GM23338 (cell line): ENCODE data around the gene SERPINA1. TPM values are rescaled to one million over a fixed set of nuclear protein-coding genes. Genes with fewer than 3 reads are reported as not detected.

ENCODE experiments used
- ATAC-seq: fragments of 200-7000 bp; cut with Tn5 transposase; 3 replicates; pipeline ENCODE4 v1.9.1; 2020
- DNase-seq: peaks from one replicate; pipeline ENCODE4 v3.0.0-alpha.2; 2015; ENCODE audit warnings: low spot score
- H2AFZ ChIP-seq: fragments of 200-600 bp; sonication (generic); 2 replicates; pipeline ENCODE4 v1.8.0; 2016; ENCODE audit warnings: antibody characterized with exemption, mild to moderate bottlenecking, moderate library complexity
- H3F3A ChIP-seq: fragments of 200-600 bp; sonication (generic); replicated peaks from 2 replicates; pipeline ENCODE4 v1.8.0; 2017; ENCODE audit warnings: antibody characterized with exemption, mixed run types, low read depth
- H3K27ac ChIP-seq: fragments of 200-600 bp; sonication (generic); 2 replicates; pipeline ENCODE4 v1.6.1; 2016; ENCODE audit warnings: low read depth
- H3K27me3 ChIP-seq: fragments of 200-600 bp; sonication (generic); 2 replicates; pipeline ENCODE4 v1.8.0; 2016; ENCODE audit warnings: mild to moderate bottlenecking, mixed run types, moderate library complexity; ENCODE audit not compliant: insufficient read depth
- H3K36me3 ChIP-seq: fragments of 200-600 bp; sonication (generic); 2 replicates; pipeline ENCODE4 v1.8.0; 2016; ENCODE audit warnings: mild to moderate bottlenecking; ENCODE audit not compliant: insufficient read depth
- H3K4me1 ChIP-seq: fragments of 200-600 bp; sonication (generic); 2 replicates; pipeline ENCODE4 v1.8.0; 2016; ENCODE audit warnings: mild to moderate bottlenecking, moderate library complexity; ENCODE audit not compliant: insufficient read depth
- H3K4me2 ChIP-seq: fragments of 200-600 bp; sonication (generic); 2 replicates; pipeline ENCODE4 v1.7.1; 2017; ENCODE audit warnings: mixed run types
- H3K4me3 ChIP-seq: fragments of 200-600 bp; sonication (generic); 2 replicates; pipeline ENCODE4 v1.6.1; 2016; ENCODE audit warnings: mixed run types
- H3K79me2 ChIP-seq: fragments of 200-600 bp; sonication (generic); replicated peaks from 2 replicates; pipeline ENCODE4 v1.8.0; 2017; ENCODE audit warnings: mild to moderate bottlenecking; ENCODE audit not compliant: insufficient read depth
- H3K9me2 ChIP-seq: fragments of 200-600 bp; sonication (generic); 2 replicates; pipeline ENCODE4 v1.8.0; 2017; ENCODE audit not compliant: insufficient read depth
- H4K20me1 ChIP-seq: fragments of 200-600 bp; sonication (generic); replicated peaks from 2 replicates; pipeline ENCODE4 v1.8.0; 2017; ENCODE audit warnings: mild to moderate bottlenecking; ENCODE audit not compliant: insufficient read depth
- H3K27ac Mint-ChIP-seq: 2 replicates; pipeline ENCODE4 v1.8.0; 2020; ENCODE audit warnings: inconsistent platforms, mild to moderate bottlenecking, moderate library complexity, mixed read lengths
- H3K27me3 Mint-ChIP-seq: 3 replicates; pipeline ENCODE4 v1.8.0; 2022; ENCODE audit warnings: low read depth, mild to moderate bottlenecking, moderate library complexity, mixed read lengths, inconsistent platforms; ENCODE audit not compliant: insufficient read depth, poor library complexity
- H3K36me3 Mint-ChIP-seq: 3 replicates; pipeline ENCODE4 v1.8.0; 2021; ENCODE audit warnings: low read depth, mild to moderate bottlenecking, inconsistent platforms, moderate library complexity, mixed read lengths
- H3K4me1 Mint-ChIP-seq: 3 replicates; pipeline ENCODE4 v1.8.0; 2020; ENCODE audit warnings: mild to moderate bottlenecking, inconsistent platforms, mixed read lengths
- H3K4me3 Mint-ChIP-seq: 3 replicates; pipeline ENCODE4 v1.8.0; 2021; ENCODE audit warnings: moderate library complexity, mild to moderate bottlenecking, inconsistent platforms, mixed read lengths
- H3K9me3 Mint-ChIP-seq: 3 replicates; pipeline ENCODE4 v1.8.0; 2020; ENCODE audit warnings: moderate library complexity, mild to moderate bottlenecking, inconsistent platforms, mixed read lengths
- CREB1 ChIP-seq: fragments of 250-450 bp; sonication (Bioruptor Pico); IDR thresholded peaks from 2 replicates; pipeline ENCODE4 v1.5.0; 2020; ENCODE audit warnings: low read depth, mild to moderate bottlenecking, moderate library complexity
- CTCF ChIP-seq, 2 experiments: fragments of 200-600 bp in 1 of 2; sonication (generic) in 1 of 2; conservative IDR thresholded peaks; 2 replicates each; pipeline versions ENCODE4 v1.5.1 to v1.6.1; 2016 to 2017; ENCODE audit warnings: antibody characterized with exemption in 2 of 2, low read depth in 2 of 2, mild to moderate bottlenecking in 2 of 2, moderate library complexity in 1 of 2
- EZH2 ChIP-seq: fragments of 200-600 bp; sonication (generic); IDR thresholded peaks from one replicate; pipeline ENCODE4 v1.8.0; 2017; ENCODE audit warnings: antibody characterized with exemption, mild to moderate bottlenecking, low read depth; ENCODE audit not compliant: unreplicated experiment
- JUNB ChIP-seq: IDR thresholded peaks from one replicate; pipeline ENCODE4 v1.6.1; 2016; ENCODE audit warnings: antibody characterized with exemption; ENCODE audit not compliant: unreplicated experiment
- NANOG ChIP-seq: IDR thresholded peaks from 2 replicates; pipeline ENCODE4 v1.6.1; 2016; ENCODE audit warnings: antibody characterized with exemption, borderline replicate concordance
- POLR2AphosphoS5 ChIP-seq: IDR thresholded peaks from 2 replicates; pipeline ENCODE4 v1.6.1; 2016; ENCODE audit warnings: antibody characterized with exemption, low read depth
- STAT1 ChIP-seq: IDR thresholded peaks from one replicate; pipeline ENCODE4 v1.6.1; 2016; ENCODE audit warnings: antibody characterized with exemption; ENCODE audit not compliant: unreplicated experiment
- ZNF331 ChIP-seq: fragments of 250-450 bp; sonication (Bioruptor Pico); IDR thresholded peaks from 2 replicates; pipeline ENCODE4 v1.5.0; 2020; ENCODE audit warnings: low read depth, mild to moderate bottlenecking, moderate library complexity
- polyA plus RNA-seq: library from polyadenylated mRNA; unstranded; fragments of >200 nt; fragmentation: Nextera tagmentation; extraction: Ambion mirVana; gene quantifications from 2 replicates; pipeline ENCODE4 v1.2.1, GENCODE V29; 2016
- total RNA-seq: library from RNA; depleted of rRNA; stranded (reverse); fragments of >200 nt; shearing (Covaris generic); gene quantifications from 2 replicates; pipeline ENCODE4 v1.2.3, GENCODE V29; 2014
- TF ChIP-seq, protein P1 (sequence below): fragments of 250-450 bp; sonication (Bioruptor Pico); IDR thresholded peaks from 2 replicates; pipeline ENCODE4 v1.5.0; 2020; ENCODE audit warnings: mild to moderate bottlenecking, moderate library complexity
- TF ChIP-seq, protein P2 (sequence below): IDR thresholded peaks from one replicate; pipeline ENCODE4 v1.6.1; 2018; ENCODE audit warnings: antibody characterized with exemption; ENCODE audit not compliant: unreplicated experiment

Gene SERPINA1
- total and polyA plus RNA-seq, 2 experiments from 2014 or later: not detected

- H3K36me3 Mint-ChIP-seq: no peaks in the 10 kb centered on the region
- no peak overlapping the region for H3K27ac ChIP-seq
- H4K20me1 ChIP-seq: no peaks in the 10 kb centered on the region
- 0 out of 2 replicates have a peak, but pooled peaks cover 3% of the 10 kb centered on the region for H3F3A ChIP-seq
- no peaks in the 10 kb centered on the region for H3K36me3 ChIP-seq
- H3K4me1 Mint-ChIP-seq: peaks cover 46% of the 10 kb centered on the region
- peaks cover 12% of the 10 kb centered on the region for H3K27me3 Mint-ChIP-seq
- no peaks in the 10 kb centered on the region; the same call in 2 of the 3 replicates for H3K9me3 Mint-ChIP-seq
- H3K27me3 ChIP-seq: no peaks in the 10 kb centered on the region
- DNase-seq (no peak), ATAC-seq (no peak)
- H2AFZ ChIP-seq: no peak overlapping the region
- H3K79me2 ChIP-seq: no peaks in the 10 kb centered on the region
- no peak overlapping the region for H3K4me2 ChIP-seq
- no peak overlapping the region for H3K27ac Mint-ChIP-seq
- H3K4me3 ChIP-seq: no peak overlapping the region
- peaks cover 8% of the 10 kb centered on the region for H3K4me1 ChIP-seq
- H3K4me3 Mint-ChIP-seq: no peak overlapping the region
- no peak for TF ChIP-seq POLR2AphosphoS5
- H3K9me2 ChIP-seq: no peaks in the 10 kb centered on the region
Measured at GRCh38 chr14:94393474-94393873, 5.1 kb upstream of the SERPINA1 start.

GRCh38 chr14:94392510-94392935 lies 4.1 kb upstream of the SERPINA1 start:
- ATAC-seq (no peak), DNase-seq (no peak)
- no peaks in the 10 kb centered on the region for H4K20me1 ChIP-seq
- H3K4me1 ChIP-seq: peaks cover 4% of the 10 kb centered on the region
- H3F3A ChIP-seq: 0 out of 2 replicates have a peak, but pooled peaks cover under 1% of the 10 kb centered on the region
- H3K9me2 ChIP-seq: no peaks in the 10 kb centered on the region
- no peaks in the 10 kb centered on the region for H3K27me3 ChIP-seq
- no peak overlapping the region for H2AFZ ChIP-seq
- H3K79me2 ChIP-seq: no peaks in the 10 kb centered on the region
- H3K4me3 Mint-ChIP-seq: no peak overlapping the region
- H3K4me2 ChIP-seq: no peak overlapping the region
- no peak overlapping the region for H3K27ac Mint-ChIP-seq
- H3K36me3 Mint-ChIP-seq: no peaks in the 10 kb centered on the region
- no peak overlapping the region for H3K4me3 ChIP-seq
- H3K27me3 Mint-ChIP-seq: peaks cover 17% of the 10 kb centered on the region
- H3K36me3 ChIP-seq: no peaks in the 10 kb centered on the region
- H3K4me1 Mint-ChIP-seq: peaks cover 42% of the 10 kb centered on the region
- H3K9me3 Mint-ChIP-seq: no peaks in the 10 kb centered on the region; the same call in 2 of the 3 replicates
- no peak overlapping the region for H3K27ac ChIP-seq
- TF ChIP-seq CREB1 (no peak), ZNF331 (CRISPR knock-in tag) (no peak), NANOG (no peak), STAT1 (no peak), CTCF (conservative IDR thresholded peaks at IDR 0.05; ENCODE audit: low read depth in 2 of 2) (no peak), EZH2 (no peak), JUNB (no peak)
- TF ChIP-seq, protein P1, sequence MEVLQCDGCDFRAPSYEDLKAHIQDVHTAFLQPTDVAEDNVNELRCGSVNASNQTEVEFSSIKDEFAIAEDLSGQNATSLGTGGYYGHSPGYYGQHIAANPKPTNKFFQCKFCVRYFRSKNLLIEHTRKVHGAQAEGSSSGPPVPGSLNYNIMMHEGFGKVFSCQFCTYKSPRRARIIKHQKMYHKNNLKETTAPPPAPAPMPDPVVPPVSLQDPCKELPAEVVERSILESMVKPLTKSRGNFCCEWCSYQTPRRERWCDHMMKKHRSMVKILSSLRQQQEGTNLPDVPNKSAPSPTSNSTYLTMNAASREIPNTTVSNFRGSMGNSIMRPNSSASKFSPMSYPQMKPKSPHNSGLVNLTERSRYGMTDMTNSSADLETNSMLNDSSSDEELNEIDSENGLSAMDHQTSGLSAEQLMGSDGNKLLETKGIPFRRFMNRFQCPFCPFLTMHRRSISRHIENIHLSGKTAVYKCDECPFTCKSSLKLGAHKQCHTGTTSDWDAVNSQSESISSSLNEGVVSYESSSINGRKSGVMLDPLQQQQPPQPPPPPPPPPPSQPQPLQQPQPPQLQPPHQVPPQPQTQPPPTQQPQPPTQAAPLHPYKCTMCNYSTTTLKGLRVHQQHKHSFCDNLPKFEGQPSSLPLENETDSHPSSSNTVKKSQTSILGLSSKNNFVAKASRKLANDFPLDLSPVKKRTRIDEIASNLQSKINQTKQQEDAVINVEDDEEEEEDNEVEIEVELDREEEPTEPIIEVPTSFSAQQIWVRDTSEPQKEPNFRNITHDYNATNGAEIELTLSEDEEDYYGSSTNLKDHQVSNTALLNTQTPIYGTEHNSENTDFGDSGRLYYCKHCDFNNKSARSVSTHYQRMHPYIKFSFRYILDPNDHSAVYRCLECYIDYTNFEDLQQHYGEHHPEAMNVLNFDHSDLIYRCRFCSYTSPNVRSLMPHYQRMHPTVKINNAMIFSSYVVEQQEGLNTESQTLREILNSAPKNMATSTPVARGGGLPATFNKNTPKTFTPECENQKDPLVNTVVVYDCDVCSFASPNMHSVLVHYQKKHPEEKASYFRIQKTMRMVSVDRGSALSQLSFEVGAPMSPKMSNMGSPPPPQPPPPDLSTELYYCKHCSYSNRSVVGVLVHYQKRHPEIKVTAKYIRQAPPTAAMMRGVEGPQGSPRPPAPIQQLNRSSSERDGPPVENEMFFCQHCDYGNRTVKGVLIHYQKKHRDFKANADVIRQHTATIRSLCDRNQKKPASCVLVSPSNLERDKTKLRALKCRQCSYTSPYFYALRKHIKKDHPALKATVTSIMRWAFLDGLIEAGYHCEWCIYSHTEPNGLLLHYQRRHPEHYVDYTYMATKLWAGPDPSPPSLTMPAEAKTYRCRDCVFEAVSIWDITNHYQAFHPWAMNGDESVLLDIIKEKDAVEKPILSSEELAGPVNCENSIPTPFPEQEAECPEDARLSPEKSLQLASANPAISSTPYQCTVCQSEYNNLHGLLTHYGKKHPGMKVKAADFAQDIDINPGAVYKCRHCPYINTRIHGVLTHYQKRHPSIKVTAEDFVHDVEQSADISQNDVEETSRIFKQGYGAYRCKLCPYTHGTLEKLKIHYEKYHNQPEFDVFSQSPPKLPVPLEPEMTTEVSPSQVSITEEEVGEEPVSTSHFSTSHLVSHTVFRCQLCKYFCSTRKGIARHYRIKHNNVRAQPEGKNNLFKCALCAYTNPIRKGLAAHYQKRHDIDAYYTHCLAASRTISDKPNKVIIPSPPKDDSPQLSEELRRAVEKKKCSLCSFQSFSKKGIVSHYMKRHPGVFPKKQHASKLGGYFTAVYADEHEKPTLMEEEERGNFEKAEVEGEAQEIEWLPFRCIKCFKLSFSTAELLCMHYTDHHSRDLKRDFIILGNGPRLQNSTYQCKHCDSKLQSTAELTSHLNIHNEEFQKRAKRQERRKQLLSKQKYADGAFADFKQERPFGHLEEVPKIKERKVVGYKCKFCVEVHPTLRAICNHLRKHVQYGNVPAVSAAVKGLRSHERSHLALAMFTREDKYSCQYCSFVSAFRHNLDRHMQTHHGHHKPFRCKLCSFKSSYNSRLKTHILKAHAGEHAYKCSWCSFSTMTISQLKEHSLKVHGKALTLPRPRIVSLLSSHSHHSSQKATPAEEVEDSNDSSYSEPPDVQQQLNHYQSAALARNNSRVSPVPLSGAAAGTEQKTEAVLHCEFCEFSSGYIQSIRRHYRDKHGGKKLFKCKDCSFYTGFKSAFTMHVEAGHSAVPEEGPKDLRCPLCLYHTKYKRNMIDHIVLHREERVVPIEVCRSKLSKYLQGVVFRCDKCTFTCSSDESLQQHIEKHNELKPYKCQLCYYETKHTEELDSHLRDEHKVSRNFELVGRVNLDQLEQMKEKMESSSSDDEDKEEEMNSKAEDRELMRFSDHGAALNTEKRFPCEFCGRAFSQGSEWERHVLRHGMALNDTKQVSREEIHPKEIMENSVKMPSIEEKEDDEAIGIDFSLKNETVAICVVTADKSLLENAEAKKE: no peak
- TF ChIP-seq, protein P2, sequence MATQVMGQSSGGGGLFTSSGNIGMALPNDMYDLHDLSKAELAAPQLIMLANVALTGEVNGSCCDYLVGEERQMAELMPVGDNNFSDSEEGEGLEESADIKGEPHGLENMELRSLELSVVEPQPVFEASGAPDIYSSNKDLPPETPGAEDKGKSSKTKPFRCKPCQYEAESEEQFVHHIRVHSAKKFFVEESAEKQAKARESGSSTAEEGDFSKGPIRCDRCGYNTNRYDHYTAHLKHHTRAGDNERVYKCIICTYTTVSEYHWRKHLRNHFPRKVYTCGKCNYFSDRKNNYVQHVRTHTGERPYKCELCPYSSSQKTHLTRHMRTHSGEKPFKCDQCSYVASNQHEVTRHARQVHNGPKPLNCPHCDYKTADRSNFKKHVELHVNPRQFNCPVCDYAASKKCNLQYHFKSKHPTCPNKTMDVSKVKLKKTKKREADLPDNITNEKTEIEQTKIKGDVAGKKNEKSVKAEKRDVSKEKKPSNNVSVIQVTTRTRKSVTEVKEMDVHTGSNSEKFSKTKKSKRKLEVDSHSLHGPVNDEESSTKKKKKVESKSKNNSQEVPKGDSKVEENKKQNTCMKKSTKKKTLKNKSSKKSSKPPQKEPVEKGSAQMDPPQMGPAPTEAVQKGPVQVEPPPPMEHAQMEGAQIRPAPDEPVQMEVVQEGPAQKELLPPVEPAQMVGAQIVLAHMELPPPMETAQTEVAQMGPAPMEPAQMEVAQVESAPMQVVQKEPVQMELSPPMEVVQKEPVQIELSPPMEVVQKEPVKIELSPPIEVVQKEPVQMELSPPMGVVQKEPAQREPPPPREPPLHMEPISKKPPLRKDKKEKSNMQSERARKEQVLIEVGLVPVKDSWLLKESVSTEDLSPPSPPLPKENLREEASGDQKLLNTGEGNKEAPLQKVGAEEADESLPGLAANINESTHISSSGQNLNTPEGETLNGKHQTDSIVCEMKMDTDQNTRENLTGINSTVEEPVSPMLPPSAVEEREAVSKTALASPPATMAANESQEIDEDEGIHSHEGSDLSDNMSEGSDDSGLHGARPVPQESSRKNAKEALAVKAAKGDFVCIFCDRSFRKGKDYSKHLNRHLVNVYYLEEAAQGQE: no peak
